ENCODE results near the gene RAB39B.

RAB39B gene

DNA sequence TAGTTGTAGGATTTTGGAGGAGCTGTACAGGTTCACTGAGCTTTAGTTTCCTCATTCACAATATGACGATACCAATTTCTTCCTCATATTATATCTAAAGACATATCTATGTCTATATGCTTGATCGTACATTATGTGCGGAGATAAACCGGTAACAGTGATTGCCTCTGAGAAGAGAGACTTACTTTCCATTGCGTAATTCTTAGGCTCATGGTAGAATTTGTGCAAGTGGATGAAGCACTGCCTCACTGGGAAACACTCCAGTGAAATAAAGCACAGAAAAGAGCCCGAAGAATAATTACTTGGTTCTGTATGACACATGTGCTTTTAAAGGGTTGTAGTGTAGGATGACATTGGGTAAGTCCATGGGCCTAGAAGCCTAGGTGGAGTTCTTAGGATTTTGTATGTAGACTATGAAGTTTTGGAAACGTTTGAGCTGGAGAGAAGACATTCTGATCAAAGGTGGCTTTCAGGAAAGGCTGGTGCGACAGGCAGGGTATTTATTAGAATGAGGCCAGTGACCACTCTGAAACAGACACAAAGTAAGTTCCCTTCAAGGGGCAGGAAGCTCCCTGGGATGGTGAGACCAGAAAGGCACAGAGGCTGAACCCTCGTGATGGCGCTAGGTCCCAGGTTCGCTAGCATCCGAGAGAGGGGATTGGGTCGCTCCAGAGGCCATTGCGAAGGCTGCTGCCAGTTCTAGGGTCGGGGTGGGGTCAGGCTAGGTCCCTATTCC lies 48.7 kb downstream of the RAB39B start:
- peak in 1 of 2 donors; percentile 2 for DNase-seq

- DNase-seq = no peak
Observed at GRCh38 chrX:155213731-155214130, 50.6 kb downstream of the RAB39B start.

- DNase-seq = no peak
Observed at GRCh38 chrX:155211208-155211607, 53.1 kb downstream of the RAB39B start.

Data from inflammatory macrophage (primary cell).